ENCODE measurements around the gene IPO13. TPM values are rescaled to one million over a fixed set of nuclear protein-coding genes. Genes with fewer than 3 reads are reported as not detected.

IPO13 gene
- polyA plus RNA-seq, 10 donors = 19.4 to 32.2 (median 23.8) TPM

GRCh38 chr1:43947874-43948437, 1.2 kb downstream of the IPO13 start:
- no peak for DNase-seq

GRCh38 chr1:43949678-43950077, 2.9 kb downstream of the IPO13 start:
- no peak for DNase-seq

- DNase-seq = no peak
Measured at GRCh38 chr1:43951021-43951985, 4.6 kb downstream of the IPO13 start.

GRCh38 chr1:43952731-43953346, 6.1 kb downstream of the IPO13 start:
- DNase-seq = no peak

GRCh38 chr1:43953361-43953760, 6.6 kb downstream of the IPO13 start:
- DNase-seq = no peak

GRCh38 chr1:43954036-43954435, 7.3 kb downstream of the IPO13 start:
- DNase-seq = no peak

GRCh38 chr1:43956234-43956633, 9.5 kb downstream of the IPO13 start:
- DNase-seq = no peak

- no peak for DNase-seq
Measured at GRCh38 chr1:43957407-43958040, 10.8 kb downstream of the IPO13 start.

GRCh38 chr1:43958351-43959255, 11.9 kb downstream of the IPO13 start:
- no peak for DNase-seq

- DNase-seq = no peak
Measured at GRCh38 chr1:43960798-43961197, 14.0 kb downstream of the IPO13 start.

- no peak for DNase-seq
Measured at GRCh38 chr1:43961692-43962091, 14.9 kb downstream of the IPO13 start.

GRCh38 chr1:43962324-43962723, 15.6 kb downstream of the IPO13 start:
- no peak for DNase-seq

- DNase-seq = no peak
Measured at GRCh38 chr1:43963006-43963405, 16.3 kb downstream of the IPO13 start.

- no peak for DNase-seq
Measured at GRCh38 chr1:43963890-43964289, 17.1 kb downstream of the IPO13 start.

- no peak for DNase-seq
Measured at GRCh38 chr1:43965316-43965715, 18.6 kb downstream of the IPO13 start.

GRCh38 chr1:43968348-43968948, 21.7 kb downstream of the IPO13 start:
- peak in 2 of 3 donors; percentile 48 to 53 for DNase-seq

GRCh38 chr1:43969416-43969745, 22.6 kb downstream of the IPO13 start:
- DNase-seq = no peak

GRCh38 chr1:43969746-43970466, 23.2 kb downstream of the IPO13 start, which contains the start of gene DPH2:
Gene DPH2, plus strand, starts transcription at chr1:43970010. Its CDS starts 166 bp downstream, at chr1:43970176.
- peak; percentile 97 to 98 (median 97) for DNase-seq

GRCh38 chr1:43970502-43970901, 23.8 kb downstream of the IPO13 start:
- no peak for DNase-seq

GRCh38 chr1:43970911-43971310, 24.2 kb downstream of the IPO13 start:
- DNase-seq = no peak

All from muscle of back (tissue), 11 donors.